GM23248 (cell line): ENCODE data around the gene USP10.
"Not testable (repeated sequence)": the region's sequence is repeated elsewhere in the genome, so short reads cannot be mapped to it uniquely, and the experiment has no call there.

Experiments used
- EZH2 ChIP-seq: fragments of 200-600 bp; sonication (generic); IDR thresholded peaks from 2 replicates; pipeline ENCODE4 v1.6.1; 2018; ENCODE audit warnings: antibody characterized with exemption, mild to moderate bottlenecking; ENCODE audit not compliant: insufficient read depth, poor library complexity, severe bottlenecking
- EZH2phosphoT487 ChIP-seq: fragments of 200-600 bp; sonication (generic); IDR thresholded peaks from 2 replicates; pipeline ENCODE4 v1.6.1; 2018; ENCODE audit warnings: antibody characterized with exemption, moderate library complexity, mild to moderate bottlenecking, low read depth; ENCODE audit not compliant: insufficient read depth

DNA sequence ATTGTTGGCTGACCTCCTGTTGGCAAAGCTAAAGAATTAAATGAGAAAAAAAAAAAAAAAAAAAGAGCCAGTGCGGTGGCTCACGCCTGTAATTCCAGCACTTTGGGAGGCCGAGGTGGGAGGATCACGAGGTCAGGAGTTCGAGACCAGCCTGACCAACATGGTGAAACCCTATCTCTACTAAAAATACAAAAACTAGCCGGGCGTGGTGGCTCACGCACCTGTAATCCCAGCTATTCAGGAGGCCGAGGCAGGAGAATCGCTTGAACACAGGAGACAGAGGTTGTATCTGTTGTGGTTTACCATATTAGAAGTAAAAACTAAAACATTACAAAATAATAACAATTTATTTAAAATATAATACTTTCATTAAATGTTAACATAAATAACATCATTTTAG lies 5.9 kb upstream of the USP10 start:
- not testable (repeated sequence) for TF ChIP-seq EZH2, EZH2phosphoT487
